ES-I3 (cell line): Measurements from ENCODE around the gene HSPB9.

ENCODE experiments used
- H3K36me3 ChIP-seq: 2 replicates; pipeline ENCODE4 v1.6.1; 2013; ENCODE audit warnings: mild to moderate bottlenecking, low read length, control low read depth, moderate library complexity; ENCODE audit not compliant: insufficient read depth
- H3K4me1 ChIP-seq: 2 replicates; pipeline ENCODE4 v1.6.1; 2013; ENCODE audit warnings: mild to moderate bottlenecking, control low read depth, low read length; ENCODE audit not compliant: insufficient read depth
- H3K9ac ChIP-seq: 2 replicates; pipeline ENCODE4 v1.6.1; 2013; ENCODE audit warnings: low read depth, mild to moderate bottlenecking, low read length, moderate library complexity
- H3K9me3 ChIP-seq: 2 replicates; pipeline ENCODE4 v1.6.1; 2013; ENCODE audit warnings: mild to moderate bottlenecking, low read length, moderate library complexity; ENCODE audit not compliant: control insufficient read depth, insufficient read depth

Gene HSPB9

DNA sequence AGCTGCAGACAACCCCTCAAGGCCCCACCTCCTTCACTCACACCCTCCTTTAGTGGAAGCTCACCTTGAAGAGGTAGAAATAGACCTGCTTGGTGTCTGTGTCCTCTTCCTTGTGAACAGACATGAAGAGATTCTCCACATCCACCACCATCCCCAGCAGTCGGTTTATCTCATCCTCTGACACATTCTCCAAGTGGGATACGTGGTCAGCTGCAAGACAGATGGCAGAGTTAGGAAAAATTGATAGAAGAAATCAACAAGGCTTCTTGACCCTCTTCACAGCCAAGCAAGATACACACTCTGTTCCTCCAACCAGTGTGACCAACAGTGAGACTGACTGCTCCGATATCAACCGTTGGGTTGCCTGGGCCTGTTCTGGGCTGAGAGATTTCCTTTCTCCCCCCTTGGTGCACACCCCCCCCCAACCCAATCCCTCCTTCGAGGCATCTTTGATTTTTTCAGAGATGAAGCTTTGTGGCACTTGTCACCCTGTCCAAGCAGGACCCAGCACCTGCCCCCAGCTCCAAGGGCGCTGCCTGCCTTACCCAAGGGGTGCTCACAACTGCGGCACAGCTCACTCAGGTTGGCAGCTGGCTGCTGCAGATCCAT, 2.3 kb upstream of the HSPB9 start:
- H3K4me1 ChIP-seq, result peaks cover 11% of the 10 kb centered on the region
- H3K36me3 ChIP-seq, result no peaks in the 10 kb centered on the region
- H3K9me3 ChIP-seq, result no peaks in the 10 kb centered on the region
- peak overlapping the region; percentile 37 for H3K9ac ChIP-seq

DNA sequence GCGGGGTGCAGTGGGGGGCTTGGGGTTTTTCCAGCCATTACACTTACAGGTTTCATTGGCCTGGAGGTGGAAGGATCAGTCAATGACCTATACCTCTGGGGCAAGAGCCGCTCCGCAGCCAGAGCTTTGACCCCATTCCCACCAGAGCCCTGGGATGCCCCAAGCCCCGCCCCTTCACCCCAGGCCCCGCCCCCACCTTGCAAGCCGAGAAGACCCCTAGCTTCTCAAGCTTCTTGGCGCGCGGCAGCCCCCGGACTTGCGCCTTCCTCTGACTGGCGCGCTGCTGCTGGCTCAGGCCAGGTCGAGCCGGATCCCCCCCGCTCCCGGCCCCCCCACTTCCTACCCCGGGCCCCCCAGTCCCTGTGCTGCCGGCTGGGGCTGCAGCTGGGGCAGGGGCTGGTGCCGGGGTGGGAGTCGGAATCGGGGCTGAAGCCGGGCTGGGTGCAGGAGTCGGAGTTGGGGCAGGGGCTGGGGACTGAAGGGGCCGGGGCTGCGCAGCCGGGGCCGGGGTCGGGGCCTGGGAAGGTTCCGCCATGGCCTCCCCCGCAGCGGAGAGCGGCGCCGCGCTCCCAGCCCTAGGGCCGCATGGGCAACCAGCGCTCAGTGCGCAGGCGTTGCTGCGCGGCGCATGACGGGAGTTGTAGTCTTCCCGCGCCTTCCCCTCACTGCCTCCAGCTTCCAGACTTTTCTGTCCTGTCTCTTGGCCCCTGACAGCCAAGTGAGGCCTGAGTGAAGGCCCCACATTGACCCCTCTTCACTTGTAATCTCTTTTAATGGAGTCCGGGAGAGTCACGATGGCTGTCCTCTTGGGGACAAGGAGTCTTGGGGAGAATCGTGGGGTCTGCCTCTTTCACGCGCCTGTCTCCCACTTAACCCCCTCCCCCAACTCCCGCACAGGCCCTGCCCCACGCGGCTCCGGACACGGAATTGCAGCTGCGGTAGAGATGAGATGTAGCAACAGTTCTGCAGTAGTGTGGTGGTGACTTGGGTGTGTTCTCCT, 1.5 kb upstream of the HSPB9 start, which contains the start of gene KAT2A:
KAT2A (minus strand) TSS at position 598 of the 1,000 bp plus-strand sequence; CDS start at position 535, 63 bp downstream.
- Histone ChIP-seq H3K4me1 (peaks cover 11% of the 10 kb centered on the region), H3K9me3 (no peaks in the 10 kb centered on the region), H3K9ac (peak within 1 kb of the TSS; percentile 37), H3K36me3 (peaks cover 4% of the 10 kb centered on the region; the same call in 1 of the 2 replicates)

DNA sequence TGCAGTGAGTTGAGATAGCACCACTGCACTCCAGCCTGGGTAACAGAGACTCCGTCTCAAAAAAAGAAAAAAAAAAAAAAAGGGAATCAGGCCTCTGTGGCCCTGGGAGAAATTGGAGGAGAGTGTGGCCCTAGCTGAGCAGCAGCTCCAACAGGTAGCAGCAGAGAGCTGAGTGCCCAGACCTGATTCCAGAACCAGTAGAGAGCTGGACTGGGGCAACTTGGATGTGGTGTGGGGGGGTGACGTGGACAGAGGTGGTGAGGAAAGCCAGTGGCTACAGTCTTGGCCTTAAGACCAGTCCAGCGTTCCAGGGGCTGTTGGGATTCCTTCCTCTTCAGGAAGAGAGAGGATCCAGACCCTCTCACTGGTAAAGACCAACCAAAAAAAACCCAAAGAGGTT, 1.7 kb downstream of the HSPB9 start:
- peaks cover 10% of the 10 kb centered on the region; the same call in 1 of the 2 replicates for H3K36me3 ChIP-seq
- H3K9ac ChIP-seq, result no peak overlapping the region
- peaks cover 11% of the 10 kb centered on the region for H3K4me1 ChIP-seq
- no peaks in the 10 kb centered on the region for H3K9me3 ChIP-seq

DNA sequence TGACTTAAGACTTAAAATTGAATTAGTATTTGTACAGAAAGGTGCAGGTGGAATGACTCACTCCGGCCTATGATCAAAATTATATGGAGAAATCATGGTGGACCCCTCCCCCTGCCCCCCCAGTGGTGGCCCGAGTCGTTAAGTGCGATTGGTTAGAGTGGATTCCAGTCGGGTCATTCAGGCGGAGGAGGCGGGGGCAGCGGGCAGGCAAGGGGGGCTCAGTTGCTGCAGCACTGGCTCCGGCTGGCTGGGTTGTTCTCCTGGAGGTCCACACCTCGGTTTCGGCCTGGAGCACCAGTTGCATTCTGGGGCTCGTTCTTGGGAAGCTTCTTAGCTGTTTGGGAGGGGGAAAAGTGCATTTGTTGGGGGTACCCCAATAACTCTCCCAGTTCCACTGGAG, 3.0 kb downstream of the HSPB9 start:
- H3K36me3 ChIP-seq, result peaks cover 10% of the 10 kb centered on the region; the same call in 1 of the 2 replicates

DNA sequence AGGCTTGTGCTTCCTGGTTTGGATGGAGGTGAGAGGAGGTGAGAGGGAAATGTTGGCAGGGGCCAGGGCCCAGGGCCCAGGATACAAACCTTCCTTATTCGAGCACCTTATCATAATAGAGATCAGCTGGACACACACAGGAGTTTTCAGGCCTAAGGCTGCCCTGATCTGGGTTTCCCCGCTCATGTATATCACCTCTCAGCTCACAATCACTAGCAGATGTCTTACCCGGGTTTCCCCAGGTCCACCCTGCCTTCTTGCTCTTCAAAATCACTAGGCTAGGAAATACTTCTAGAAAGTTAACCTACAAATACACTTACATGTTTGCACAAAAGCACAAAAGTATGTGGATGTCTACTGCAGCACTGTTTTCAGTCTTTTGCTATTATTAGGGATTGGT, 4.2 kb downstream of the HSPB9 start:
- Histone ChIP-seq H3K9ac (no peak overlapping the region), H3K9me3 (no peaks in the 10 kb centered on the region), H3K36me3 (peaks cover 10% of the 10 kb centered on the region; the same call in 1 of the 2 replicates), H3K4me1 (peaks cover 4% of the 10 kb centered on the region; the same call in 1 of the 2 replicates)

More for the DNA sequence above, 3.0 kb downstream of the HSPB9 start:
- Histone ChIP-seq H3K9ac (no peak overlapping the region), H3K4me1 (peaks cover 7% of the 10 kb centered on the region), H3K9me3 (no peaks in the 10 kb centered on the region)

DNA sequence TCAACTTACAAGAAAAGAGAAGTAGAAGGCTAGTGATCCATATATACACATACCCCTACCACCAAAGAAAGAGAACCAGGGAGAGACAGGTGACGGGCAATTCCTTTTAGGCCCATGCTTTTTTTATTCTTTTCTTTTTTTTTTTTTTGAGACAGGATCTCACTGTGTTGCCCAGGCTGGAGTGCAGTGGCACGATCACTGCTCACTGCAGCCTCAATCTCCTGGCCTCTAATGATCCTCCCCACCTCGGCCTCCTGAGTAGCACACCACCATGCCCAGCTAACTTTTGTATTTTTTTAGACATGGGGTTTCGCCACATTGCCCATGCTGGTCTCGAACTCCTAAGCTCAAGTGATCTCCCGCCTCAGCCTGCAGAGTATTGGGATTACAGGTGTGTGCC, 4.8 kb downstream of the HSPB9 start:
- Histone ChIP-seq H3K4me1 (peaks cover 4% of the 10 kb centered on the region; the same call in 1 of the 2 replicates), H3K36me3 (peaks cover 10% of the 10 kb centered on the region; the same call in 1 of the 2 replicates), H3K9ac (no peak overlapping the region), H3K9me3 (no peaks in the 10 kb centered on the region)

DNA sequence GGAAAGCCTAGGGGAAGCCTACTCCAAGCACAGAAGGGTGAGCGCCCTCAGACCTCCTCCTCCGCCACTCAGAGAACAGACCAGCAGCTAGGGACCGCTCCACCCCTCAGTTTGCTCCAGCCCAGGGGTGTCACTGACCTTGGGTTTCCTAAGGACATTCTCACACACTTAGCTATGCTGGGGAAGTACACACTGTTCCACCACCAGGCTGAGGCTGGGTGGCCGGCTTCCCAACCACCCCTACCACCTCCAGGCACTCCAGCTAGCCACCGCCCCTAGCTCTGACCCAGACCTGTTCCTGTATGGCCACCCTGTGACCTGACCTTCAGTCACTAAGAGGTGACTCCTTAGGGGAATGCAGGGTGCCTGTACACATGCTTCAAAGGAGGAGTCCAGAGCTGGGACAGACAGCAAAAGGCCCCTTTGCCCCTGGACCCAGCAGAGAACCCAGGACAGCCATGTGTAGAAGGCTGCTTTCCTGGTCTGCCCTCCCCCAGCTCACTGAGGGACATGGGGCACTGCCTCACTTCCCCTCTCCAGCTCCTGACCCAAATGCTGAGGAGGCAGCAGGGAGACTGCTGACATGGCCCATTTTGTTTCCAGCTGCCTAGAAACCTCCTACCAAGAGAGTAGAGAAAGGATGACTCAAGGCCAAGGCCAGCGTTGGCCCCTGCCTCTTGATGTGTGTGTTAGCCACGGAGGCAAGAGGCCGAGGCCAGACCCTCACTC, 6.7 kb downstream of the HSPB9 start:
- no peaks in the 10 kb centered on the region; the same call in 1 of the 2 replicates for H3K4me1 ChIP-seq
- no peak overlapping the region for H3K9ac ChIP-seq
- H3K9me3 ChIP-seq, result no peaks in the 10 kb centered on the region
- peaks cover 10% of the 10 kb centered on the region; the same call in 1 of the 2 replicates for H3K36me3 ChIP-seq

DNA sequence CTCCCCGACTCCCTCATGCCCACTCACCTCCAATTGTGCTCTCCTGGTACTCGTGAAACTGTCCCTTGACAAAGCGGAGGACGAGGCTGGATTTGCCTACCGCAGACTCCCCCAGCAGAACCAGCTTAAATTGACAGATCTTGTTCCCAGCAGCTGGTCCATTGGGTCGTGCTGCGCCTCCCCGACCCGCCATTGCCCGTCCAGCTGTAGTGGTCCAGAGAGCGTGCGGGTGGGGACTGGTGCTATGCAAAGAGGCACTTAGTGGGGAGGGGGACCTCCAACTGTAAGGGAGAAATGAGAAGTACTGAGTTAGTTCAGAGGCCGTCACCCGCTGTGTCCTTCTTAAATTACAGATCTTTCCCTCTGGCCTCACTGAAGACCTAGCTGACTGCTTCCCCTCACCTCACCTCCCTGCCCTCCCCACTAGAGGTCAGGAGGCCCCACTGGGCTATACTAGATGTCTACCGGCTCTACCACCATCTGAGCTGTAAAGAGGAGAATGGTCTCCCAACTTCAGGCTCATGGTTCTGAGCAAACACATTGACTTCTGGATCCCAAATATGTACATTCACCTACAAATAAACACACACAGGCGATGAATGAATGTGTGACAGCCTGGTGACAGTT, 7.8 kb downstream of the HSPB9 start:
- Histone ChIP-seq H3K9me3 (no peaks in the 10 kb centered on the region), H3K36me3 (peaks cover 10% of the 10 kb centered on the region; the same call in 1 of the 2 replicates), H3K4me1 (peaks cover 1% of the 10 kb centered on the region), H3K9ac (no peak overlapping the region)

DNA sequence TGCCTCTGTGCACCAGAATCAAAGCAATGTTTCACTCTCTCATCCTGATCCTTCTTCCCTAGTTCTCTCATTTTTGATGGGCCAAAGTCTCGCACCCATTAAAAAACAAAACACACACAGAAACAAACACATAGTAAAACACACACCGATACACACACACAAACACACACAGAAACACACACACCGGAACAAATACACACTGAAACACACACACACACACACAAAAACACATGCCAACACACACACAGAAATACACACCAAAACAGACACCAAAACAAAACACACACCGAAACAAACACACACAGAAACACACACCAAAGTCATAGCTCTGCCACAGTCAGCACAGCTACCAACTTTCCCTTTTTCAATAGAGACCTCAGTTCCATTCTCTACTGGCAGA, 8.6 kb downstream of the HSPB9 start:
- peaks cover 7% of the 10 kb centered on the region; the same call in 1 of the 2 replicates for H3K36me3 ChIP-seq
- no peaks in the 10 kb centered on the region for H3K9me3 ChIP-seq
- no peak overlapping the region for H3K9ac ChIP-seq
- peaks cover 9% of the 10 kb centered on the region for H3K4me1 ChIP-seq

DNA sequence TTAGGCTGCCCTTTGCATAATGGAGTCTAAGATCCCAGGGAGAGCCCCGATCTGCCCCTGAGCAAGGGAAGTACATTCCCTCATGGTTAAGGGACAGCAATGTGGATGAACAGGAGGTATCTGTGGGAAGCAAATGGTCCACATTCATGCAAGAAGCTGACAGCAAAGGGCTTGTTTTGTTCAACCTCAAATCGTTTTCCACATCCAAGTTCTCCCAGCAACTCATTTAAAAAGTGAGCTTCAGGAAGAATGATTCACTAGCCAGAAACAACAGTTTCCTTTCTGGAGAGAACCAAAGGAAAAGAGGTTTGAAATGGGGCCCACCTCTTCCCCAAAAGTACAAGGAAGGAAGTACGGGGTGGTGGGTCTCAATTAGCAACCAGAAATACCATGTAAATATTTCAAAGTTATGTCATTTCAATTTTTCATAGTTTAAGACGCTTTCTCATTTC, 9.4 kb downstream of the HSPB9 start:
- H3K4me1 ChIP-seq, result peaks cover 11% of the 10 kb centered on the region
- H3K9me3 ChIP-seq, result no peaks in the 10 kb centered on the region
- peaks cover 7% of the 10 kb centered on the region; the same call in 1 of the 2 replicates for H3K36me3 ChIP-seq
- H3K9ac ChIP-seq, result no peak overlapping the region

DNA sequence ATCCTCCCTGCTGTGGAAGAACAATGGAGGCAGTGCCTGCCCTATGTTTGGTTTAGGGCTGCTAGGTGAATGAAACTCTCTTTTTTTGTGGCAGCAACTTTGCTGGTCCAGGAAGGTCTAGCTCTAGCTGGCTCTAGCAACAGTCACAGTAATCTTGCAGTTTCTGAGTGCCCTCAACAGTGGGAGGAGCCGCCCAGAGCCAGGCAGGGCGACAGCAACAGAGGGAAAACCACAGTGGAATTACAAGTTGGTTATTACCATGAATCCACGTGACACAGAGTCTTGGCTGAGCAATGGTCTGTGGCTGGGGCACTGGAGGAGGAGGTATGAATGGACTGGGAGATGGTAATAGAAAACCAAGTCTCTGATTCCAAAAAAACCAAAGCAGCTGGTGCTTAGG, 10.3 kb downstream of the HSPB9 start:
- Histone ChIP-seq H3K9me3 (no peaks in the 10 kb centered on the region), H3K9ac (no peak overlapping the region), H3K36me3 (peaks cover 4% of the 10 kb centered on the region; the same call in 1 of the 2 replicates), H3K4me1 (peaks cover 11% of the 10 kb centered on the region)

DNA sequence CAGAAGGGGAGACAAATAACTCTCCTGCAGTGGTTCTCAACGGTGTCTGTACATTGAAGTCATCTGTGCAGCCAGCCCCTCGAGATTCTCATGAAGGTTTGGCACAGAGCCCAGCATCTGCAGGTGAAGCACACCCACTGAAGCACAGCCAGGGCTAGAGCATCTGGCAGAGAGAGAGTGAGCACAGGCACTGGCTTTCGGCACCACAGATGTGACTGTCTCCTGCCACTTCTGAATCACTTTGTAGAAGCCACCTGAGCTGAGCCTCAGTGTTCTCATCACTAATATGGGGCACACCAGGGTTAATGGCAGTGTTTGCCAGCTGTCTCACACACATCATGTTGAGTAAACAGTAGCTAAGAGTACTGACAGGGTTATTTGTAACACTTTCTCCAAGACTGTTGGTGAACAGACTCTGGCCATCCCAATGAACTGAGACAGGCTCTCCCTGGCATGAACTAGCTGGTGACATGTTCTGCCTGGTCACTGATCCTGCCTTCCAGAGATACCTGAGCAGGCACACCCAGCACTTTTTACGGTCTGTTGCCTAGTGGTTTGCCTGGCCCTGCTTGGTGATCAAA, 10.9 kb downstream of the HSPB9 start:
- no peaks in the 10 kb centered on the region; the same call in 1 of the 2 replicates for H3K36me3 ChIP-seq

DNA sequence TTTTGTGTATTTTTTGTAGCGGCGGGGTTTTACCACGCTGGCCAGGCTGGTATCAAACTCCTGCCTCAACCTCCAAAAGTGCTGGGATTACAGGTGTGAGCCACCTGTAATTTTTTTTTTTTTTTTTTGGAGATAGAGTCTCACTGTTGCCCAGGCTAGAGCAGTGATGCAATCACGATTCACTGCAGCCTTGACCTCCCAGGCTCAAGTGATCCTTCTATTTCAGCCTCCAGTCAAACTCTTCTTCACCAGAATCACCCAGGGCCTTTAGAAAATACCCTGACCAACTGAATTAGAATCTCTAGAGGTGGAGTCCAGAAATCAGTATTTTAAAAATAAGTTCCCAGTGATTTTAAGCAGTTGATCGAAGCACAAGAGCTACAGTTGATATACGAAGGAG, 12.5 kb downstream of the HSPB9 start:
- Histone ChIP-seq H3K9ac (no peak overlapping the region), H3K36me3 (no peaks in the 10 kb centered on the region; the same call in 1 of the 2 replicates), H3K4me1 (peaks cover 11% of the 10 kb centered on the region), H3K9me3 (no peaks in the 10 kb centered on the region)

More for the DNA sequence above, 10.9 kb downstream of the HSPB9 start:
- Histone ChIP-seq H3K4me1 (peaks cover 11% of the 10 kb centered on the region), H3K9ac (no peak overlapping the region), H3K9me3 (no peaks in the 10 kb centered on the region)
